Activated CD4-positive, CD25-positive, alpha-beta regulatory T cell (primary cell): ENCODE measurements around the gene SMIM28.

Source experiments
- DNase-seq, 4 experiments: peaks; one replicate each; lab custom pipeline; 2025; lab: John Stamatoyannopoulos, UW

Gene SMIM28

GRCh38 chr6:138430361-138431145, 52.8 kb downstream of the SMIM28 start:
- no peak for DNase-seq

- DNase-seq, result no peak
These were observed 53.8 kb downstream of the SMIM28 start for GRCh38 chr6:138431256-138432062.

- no peak for DNase-seq
These were observed 54.3 kb downstream of the SMIM28 start for GRCh38 chr6:138432063-138432356.
